ENCODE results near the gene ROR1. TPM values are rescaled to one million over a fixed set of nuclear protein-coding genes. Genes with fewer than 3 reads are reported as not detected.

ROR1 gene
- total and polyA plus RNA-seq, 7 donors, result 0.13 to 2.8 (median 1.2) TPM

DNA sequence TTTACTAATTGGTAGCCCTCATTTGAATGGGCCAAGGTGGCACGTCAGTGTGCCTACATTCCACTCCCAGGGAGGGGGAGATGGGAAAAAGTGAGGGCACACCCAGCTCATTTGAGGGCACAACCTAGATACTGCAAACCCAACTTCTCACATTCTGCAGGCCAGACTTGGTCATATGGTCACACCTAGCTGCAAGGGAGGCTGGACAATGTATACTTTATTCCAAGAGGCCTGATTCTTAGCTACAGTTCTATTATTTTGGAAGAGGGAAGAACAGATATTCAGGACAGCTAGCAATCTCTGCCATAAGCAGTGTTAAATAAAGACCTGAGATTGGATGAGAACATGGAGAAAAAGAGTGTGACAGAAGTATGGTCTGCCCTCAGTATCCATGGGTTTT, 180.4 kb downstream of the ROR1 start:
- 96 to 100% (median 100%) methylated on average over 1 of the region's 1 CpG for whole genome bisulfite sequencing, 3 donors
- TF ChIP-seq CTCF (IDR thresholded peaks at IDR 0.05), result no peak
- Histone ChIP-seq H3K9me3 (peaks cover 8% of the 10 kb centered on the region), H3K36me3 (ENCODE audit: insufficient read depth in 1 of 2, low read depth in 1 of 2) (no peaks in the 10 kb centered on the region), H3K27ac (no peak overlapping the region), H3K27me3 (ENCODE audit: insufficient read depth in 3 of 3, low read length in 2 of 3) (no peaks in the 10 kb centered on the region), H3K4me1 (peaks cover 3% of the 10 kb centered on the region), H3K4me3 (no peak overlapping the region)
- intact Hi-C loops (cut with DNase I), result loop anchor here in 1 of 2 donors (5.0 kb wide), 1 partner anchor 82 kb away; no protein-coding TSS in a partner anchor
- DNase-seq (no peak), ATAC-seq (no peak)

- Histone ChIP-seq H3K4me1 (peaks cover 16% of the 10 kb centered on the region), H3K27ac (no peak overlapping the region), H3K9me3 (peaks cover 8% of the 10 kb centered on the region), H3K4me3 (no peak overlapping the region), H3K27me3 (ENCODE audit: insufficient read depth in 3 of 3, low read length in 2 of 3) (no peaks in the 10 kb centered on the region), H3K36me3 (ENCODE audit: insufficient read depth in 1 of 2, low read depth in 1 of 2) (no peaks in the 10 kb centered on the region)
- intact Hi-C loops (cut with DNase I), result no loop called here
- no peak for TF ChIP-seq CTCF (IDR thresholded peaks at IDR 0.05)
- DNase-seq, result no peak
- no peak for ATAC-seq
- WGBS, 3 donors, result 76 to 79% (median 77%) methylated on average over 8 of the region's 8 CpGs
These were observed 181.7 kb downstream of the ROR1 start for GRCh38 chr1:63955370-63956145.

DNA sequence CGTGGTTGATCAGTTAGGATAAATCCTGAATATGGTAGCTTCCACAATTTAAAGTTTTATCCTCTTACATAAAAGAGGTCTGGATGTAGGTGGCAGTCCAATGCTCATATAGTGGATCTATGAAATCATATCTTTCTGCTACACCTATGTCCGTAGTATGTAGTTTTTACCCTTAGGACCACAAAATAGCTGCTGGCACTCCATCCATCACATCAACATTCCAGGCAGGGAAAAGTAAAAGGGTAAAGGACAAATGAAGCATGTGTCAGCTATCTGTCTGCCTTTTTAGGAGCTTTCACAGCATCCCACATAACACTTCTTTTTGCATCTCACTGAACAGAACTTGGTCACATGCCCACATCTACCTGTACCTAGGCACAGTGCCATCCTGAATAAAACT, 184.7 kb downstream of the ROR1 start:
- ATAC-seq (no peak), DNase-seq (no peak)
- Histone ChIP-seq H3K4me3 (no peak overlapping the region), H3K36me3 (ENCODE audit: insufficient read depth in 1 of 2, low read depth in 1 of 2) (no peaks in the 10 kb centered on the region), H3K27me3 (ENCODE audit: insufficient read depth in 3 of 3, low read length in 2 of 3) (no peaks in the 10 kb centered on the region), H3K27ac (no peak overlapping the region), H3K9me3 (peaks cover 8% of the 10 kb centered on the region), H3K4me1 (peaks cover 18% of the 10 kb centered on the region)
- intact Hi-C loops (cut with DNase I), result no loop called here
- TF ChIP-seq CTCF (IDR thresholded peaks at IDR 0.05), result no peak
- 88 to 92% (median 90%) methylated on average over 2 of the region's 2 CpGs for WGBS, 3 donors

DNA sequence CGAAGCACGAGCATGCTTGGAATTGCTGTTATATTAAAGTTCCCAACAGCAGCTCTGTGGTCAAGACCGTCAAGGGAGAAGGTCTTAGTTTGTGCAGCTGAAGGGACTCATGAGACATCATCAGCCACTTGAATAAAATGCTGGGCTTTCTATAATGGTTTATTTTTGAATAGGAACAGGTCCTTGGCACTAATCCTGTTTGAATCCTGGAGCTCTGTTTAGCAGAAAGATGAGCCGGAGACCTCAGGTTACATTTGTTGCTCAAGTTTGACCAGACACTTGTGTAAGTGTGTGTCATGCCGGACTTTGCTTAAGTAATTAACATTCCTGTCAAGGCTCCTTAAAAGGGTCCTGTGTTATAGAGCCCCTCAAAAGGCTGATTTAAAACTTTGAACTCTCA, 186.5 kb downstream of the ROR1 start:
- H3K4me1 ChIP-seq, result peaks cover 18% of the 10 kb centered on the region
- WGBS, 3 donors, result 20 to 37% (median 26%) methylated on average over 5 of the region's 5 CpGs
- H3K4me3 ChIP-seq, result no peak overlapping the region
- peak overlapping the region; percentile 19 for H3K27ac ChIP-seq
- H3K27me3 ChIP-seq (ENCODE audit: insufficient read depth in 3 of 3, low read length in 2 of 3), result no peaks in the 10 kb centered on the region
- TF ChIP-seq CTCF (IDR thresholded peaks at IDR 0.05), result no peak
- intact Hi-C loops (cut with DNase I), result no loop called here
- peak; percentile 86 to 96 (median 90) for ATAC-seq
- no peaks in the 10 kb centered on the region for H3K36me3 ChIP-seq (ENCODE audit: insufficient read depth in 1 of 2, low read depth in 1 of 2)
- DNase-seq, result no peak
- H3K9me3 ChIP-seq, result no peaks in the 10 kb centered on the region

GRCh38 chr1:63966016-63966415, 192.2 kb downstream of the ROR1 start:
- intact Hi-C loops (cut with DNase I), result no loop called here

More at GRCh38 chr1:63966016-63966415, 192.2 kb downstream of the ROR1 start:
- no peaks in the 10 kb centered on the region for H3K9me3 ChIP-seq
- peaks cover 13% of the 10 kb centered on the region for H3K4me1 ChIP-seq
- DNase-seq, result no peak
- no peaks in the 10 kb centered on the region for H3K27me3 ChIP-seq (ENCODE audit: insufficient read depth in 3 of 3, low read length in 2 of 3)
- WGBS, 3 donors, result 82 to 84% (median 83%) methylated on average over 12 of the region's 12 CpGs
- no peak overlapping the region for H3K27ac ChIP-seq
- no peaks in the 10 kb centered on the region for H3K36me3 ChIP-seq (ENCODE audit: insufficient read depth in 1 of 2, low read depth in 1 of 2)
- no peak overlapping the region for H3K4me3 ChIP-seq
- no peak for ATAC-seq
- no peak for TF ChIP-seq CTCF (IDR thresholded peaks at IDR 0.05)
